NAMALWA (cell line): Measurements from ENCODE around the gene TCEA2.

Experiments used
- DNase-seq: peaks from one replicate; pipeline ENCODE4 v3.0.0-alpha.2; 2015; ENCODE audit warnings: low spot score

The TCEA2 gene

GRCh38 chr20:64049060-64049877, 13.7 kb upstream of the TCEA2 start, which contains the start of gene SOX18:
TSS of gene SOX18 (minus strand) at chr20:64049639. CDS start at chr20:64049516, 123 bp downstream.
- DNase-seq = no peak

DNA sequence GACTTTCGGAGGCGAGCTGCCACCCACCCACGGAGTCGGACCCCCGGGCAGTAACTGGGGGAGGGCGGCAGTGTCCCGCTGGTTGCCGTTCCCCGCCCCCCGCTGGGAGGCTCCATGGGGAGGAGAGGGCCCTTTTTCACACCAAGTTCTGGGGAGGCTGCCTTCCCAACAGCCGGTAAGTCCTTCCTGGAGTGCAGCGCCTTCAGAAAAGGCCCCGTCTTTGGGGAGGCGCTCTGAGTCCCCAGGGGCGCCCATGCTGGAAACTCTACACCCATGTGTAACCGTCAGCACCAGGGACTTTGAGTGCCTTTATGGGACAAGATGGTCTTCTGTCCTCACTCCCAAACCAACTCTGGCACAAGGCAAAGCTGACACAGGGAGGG, 13.1 kb upstream of the TCEA2 start:
- DNase-seq = no peak

GRCh38 chr20:64050261-64051032, 12.6 kb upstream of the TCEA2 start:
- no peak for DNase-seq

DNA sequence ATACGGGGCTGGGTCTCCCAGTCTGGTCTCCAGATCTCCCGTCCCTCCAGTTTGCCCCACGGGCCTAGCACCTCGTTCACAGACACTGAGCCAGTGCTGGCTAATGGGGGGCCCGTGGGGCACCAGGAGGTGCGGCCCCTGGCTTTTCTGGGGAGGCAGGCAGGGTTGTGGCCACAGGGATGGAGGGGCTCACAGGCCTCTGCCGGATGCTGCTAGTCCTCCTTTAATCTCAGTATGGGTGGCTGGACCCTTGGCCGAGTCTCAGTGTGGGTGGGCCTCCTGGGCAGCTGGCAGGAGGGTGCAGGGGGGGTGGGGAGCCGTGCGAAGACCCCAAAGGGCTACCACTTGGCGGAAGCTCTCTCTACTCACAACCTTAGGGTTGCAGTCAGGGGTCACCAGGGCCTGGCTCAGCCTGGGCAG, 12.0 kb upstream of the TCEA2 start:
- no peak for DNase-seq

- DNase-seq = no peak
Measured at GRCh38 chr20:64051561-64052325, 11.3 kb upstream of the TCEA2 start.

DNA sequence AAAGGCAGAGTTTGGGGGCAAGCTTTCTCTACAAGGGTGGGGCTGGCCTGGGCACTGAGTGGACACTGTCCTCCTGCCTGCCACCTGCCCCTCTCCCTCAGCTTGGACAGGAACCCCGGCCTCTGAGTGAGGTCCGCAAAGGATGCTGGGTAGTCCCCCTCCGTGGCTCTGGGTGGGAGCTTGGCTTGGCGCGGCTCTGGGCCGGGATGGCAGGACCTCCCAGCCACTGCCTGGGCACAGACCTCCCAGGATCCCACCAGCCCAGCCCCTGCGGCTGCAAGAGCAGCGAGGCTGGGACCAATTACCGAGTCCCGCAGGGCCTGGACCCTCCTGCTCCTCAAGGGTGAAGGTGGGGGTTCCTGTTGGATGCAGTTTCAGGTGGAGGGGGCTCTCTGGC, 10.7 kb upstream of the TCEA2 start:
- no peak for DNase-seq

DNA sequence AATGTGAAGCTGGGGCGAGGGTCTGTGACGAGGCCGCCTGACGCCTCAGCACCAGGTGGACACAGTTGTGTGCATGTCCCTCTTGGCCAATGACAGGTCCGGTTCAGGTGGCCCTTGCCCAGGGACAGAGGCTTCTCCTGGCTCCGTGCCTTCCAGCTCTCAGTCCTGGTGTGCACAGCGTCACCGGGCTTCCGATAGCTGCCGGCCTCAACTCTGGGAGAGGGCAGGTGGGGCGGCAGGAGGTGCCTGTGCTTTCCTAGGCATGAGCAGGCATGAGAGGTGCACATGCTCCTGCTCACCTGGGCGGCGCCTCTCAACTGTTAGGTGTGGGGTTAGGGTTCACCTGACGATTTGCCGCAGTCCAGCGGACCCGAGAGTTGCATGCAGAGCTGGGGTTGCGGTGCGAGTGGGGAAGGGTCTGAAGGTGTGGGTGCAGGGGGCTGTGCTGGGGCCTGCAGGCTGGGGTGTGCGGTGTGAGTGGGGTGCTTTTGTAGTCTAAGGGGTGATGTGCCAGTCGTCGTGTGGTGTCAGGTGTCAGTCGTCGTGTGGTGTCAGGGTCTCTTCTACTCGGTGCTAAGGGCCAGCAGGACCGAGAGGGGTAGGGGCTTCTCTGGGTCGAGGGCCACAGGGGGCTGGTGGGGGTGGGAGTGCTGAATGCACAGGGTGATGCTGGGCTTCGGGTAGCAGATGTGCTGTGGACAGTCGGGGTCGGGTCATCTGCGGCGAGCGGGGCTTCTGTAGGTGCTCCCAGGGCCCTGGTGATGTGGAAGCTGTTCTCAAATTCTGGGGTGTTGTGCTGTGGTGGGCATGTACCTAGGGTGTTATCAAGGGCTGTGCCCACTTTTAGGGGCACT, 9.8 kb upstream of the TCEA2 start:
- DNase-seq = no peak

DNA sequence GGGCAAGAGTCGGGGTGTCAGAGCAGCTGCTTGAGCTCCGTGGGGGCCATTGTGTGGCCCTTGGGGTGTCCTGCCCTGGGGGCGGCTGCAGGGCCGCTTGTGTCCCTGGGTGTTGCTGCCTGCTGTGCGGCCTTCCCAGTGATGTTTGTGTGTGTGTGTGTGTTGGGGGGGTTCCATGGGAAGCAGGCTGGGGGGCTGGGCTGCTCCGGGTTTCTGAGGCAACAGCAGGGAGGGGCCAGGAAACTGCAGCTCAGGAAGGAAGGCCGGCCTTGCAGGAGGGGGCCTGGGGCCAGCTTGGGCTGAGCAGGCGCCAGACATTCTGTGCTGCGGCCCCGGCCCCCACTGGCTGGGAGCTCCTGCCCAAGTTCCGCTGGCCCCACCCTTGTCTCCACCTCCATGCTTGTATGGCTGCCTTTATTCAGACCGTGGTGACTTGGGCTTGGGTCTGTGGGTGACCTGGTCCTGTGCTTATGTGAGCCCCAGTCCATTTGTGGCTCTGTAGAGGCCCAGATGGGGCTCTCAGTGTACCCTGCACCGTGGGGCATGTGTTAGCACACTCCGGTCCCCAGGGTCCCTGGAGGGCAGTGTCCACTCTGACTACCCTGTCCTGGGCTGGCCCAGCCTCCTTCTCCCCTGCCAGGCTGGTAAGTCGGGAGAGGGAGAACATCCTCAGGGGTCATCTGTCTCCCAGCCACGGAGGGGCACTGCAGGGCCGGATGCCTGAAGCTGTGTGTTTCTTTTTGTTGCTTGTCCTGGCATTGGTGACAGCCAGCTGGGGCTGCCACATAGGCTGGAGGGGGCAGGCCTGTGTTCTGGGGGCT, 8.9 kb upstream of the TCEA2 start:
- DNase-seq = peak; percentile 50

GRCh38 chr20:64055396-64055892, 7.6 kb upstream of the TCEA2 start:
- no peak for DNase-seq

DNA sequence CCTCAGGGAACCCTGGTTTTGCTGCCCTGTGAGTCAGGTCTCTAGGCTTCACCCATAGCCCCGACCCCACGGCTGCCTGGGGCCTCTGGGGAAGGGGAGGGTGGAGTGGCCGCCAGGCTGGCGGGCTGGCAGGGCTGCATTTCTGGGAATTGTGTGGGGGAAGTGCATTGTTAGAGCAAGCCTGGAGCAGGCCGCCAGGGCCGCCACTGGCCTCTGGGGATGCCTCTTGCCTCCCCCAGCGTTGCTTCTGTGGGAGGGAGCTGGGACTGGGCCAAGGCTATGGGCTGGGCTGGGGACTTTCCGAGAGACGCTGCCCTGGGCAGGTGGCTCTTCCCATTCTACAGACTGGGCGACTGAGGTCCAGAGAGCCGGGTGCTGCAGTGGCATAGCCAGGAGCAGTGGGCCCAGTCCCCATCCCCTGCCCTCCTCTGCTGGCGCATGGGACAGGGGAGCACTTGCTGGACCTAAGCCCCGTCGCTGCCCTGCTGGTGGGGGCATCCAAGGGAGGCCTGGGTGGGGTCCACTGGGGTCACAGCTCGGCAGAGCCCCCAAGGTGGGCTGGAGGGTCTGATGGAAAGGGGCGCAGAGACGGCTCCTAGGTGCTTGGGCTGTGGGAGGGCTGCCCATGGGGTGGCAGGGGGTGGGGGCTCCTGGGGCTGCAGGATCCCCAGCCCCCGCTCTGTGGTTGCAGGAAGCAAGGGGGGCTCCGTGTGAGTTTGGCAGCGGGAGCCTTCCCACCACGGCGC, 6.9 kb upstream of the TCEA2 start:
- no peak for DNase-seq

DNA sequence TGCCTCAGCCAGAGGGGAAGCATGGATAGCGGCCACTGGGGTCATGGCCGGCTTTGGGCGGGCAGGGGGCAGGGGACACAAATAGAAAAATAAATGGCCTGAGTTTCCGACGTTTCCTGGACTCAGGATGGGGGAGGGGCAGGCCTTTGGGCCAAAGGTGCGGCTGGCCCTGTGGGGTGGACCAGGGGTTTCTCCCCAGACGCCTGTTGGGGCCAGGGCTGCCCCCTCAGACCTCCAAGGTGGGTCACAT, 6.4 kb upstream of the TCEA2 start:
- no peak for DNase-seq

- DNase-seq = peak; percentile 61
Measured at GRCh38 chr20:64056889-64057627, 5.9 kb upstream of the TCEA2 start.

- peak; percentile 80 for DNase-seq
Measured at GRCh38 chr20:64057628-64058498, 5.1 kb upstream of the TCEA2 start.

DNA sequence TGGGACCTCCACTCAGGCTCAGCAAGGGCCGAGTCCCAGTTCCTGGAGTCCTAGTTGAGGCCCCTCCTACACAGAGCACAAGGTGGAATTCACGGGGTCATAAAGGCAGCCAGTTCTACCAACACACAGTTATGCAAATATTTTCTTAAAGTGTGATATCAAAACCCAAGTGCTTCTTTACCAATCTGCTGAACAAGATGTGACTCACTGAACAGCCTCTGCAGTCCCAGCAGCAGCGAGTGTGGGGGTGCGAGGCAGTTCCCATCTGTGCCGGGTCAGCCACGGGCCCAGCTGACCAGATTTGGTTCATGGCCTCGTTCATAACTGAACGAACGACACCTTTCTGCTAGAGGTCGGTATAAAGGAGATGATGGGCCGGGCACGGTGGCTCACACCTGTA, 4.5 kb upstream of the TCEA2 start:
- peak; percentile 55 for DNase-seq

- DNase-seq = no peak
Measured at GRCh38 chr20:64062276-64062595, 762 bp upstream of the TCEA2 start.

- DNase-seq = no peak
Measured at GRCh38 chr20:64063389-64064144, 569 bp downstream of the TCEA2 start.

DNA sequence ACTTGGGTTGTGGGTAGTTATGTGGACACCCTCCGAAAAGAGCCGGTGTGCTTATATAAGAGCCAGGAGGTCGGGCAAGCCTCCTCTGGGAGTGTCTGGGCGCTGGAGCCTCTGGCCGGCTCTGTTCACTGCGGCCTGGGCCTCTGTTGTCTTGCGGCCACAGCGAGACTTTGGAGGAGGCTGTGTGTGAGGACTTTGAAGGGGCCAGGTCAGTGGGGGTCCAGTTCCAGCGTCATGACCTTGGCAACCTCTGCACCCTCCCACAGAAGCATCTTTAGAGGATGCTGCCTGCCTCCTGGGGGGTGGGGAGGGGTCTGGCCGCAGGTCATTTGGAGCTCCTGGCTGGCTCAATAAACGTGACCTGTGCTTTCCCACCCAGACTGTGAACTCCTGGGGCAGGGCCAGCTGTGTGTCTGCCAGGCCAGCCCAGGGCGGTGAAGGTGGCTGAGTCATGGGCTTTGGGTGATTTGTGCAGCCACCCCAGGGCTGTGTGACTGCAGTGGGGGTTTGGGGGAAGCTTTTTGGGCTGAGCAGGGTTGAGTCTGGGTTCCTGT, 1.2 kb downstream of the TCEA2 start:
- DNase-seq = no peak
